ENCODE data around the gene IFIT1.

The IFIT1 gene

DNA sequence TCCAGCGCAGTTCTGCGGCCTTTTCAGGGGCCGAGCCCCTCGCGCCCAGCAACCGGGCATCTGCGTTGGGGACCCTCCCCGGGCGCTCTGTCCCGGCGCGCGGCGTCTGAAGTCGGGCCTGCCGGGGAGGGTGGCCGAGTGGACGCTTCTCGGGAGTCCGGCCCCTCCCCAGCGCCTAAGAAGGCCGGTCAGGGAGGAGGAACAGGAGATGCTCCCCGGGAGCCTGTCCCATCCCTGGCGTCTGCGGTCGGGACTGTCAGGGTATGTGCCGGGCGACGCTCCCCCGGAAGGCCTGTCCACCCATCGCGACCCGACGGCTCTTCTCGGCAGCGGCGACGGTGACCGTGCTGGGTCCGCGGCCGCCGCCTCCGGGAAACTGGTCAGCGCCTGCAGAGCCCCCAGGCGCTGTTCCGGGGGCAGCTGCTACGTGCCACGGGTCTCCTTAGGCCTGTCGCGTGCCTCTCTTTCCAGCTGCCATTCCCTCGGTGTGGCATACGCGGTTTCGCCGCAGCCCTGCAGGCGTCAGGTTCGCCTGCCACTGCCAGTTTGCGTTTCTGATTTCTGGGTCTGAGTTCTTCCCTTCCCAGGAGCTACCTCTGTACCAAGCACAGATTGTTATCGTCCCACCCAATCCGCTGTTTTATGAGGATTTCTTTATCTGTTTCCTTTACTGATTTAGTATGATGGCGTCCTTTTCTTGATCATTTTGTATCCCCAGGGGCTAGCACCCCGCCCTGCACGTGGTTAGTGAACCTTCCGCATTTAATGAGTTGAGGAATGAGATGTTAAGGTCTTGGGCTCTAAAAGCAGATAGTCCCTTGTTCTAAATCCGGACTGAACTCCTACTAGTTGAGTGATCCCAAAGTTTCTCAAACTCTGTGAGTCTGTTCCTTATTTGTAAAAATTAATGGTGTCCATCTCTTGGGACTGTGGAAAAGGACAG, 22.7 kb downstream of the IFIT1 start:
- Histone ChIP-seq H3K27ac (ENCODE audit: low read depth, low read length, poor library complexity, severe bottlenecking) (no peak overlapping the region), H3K9me2 (ENCODE audit: low read depth, low read length) (no peaks in the 10 kb centered on the region), H3K79me2 (ENCODE audit: insufficient read depth, low read length) (no peaks in the 10 kb centered on the region)

GRCh38 chr10:89416465-89416864, 24.0 kb downstream of the IFIT1 start:
- H4K20me1 ChIP-seq (ENCODE audit: insufficient read depth, low read length), result no peaks in the 10 kb centered on the region
- H3K27ac ChIP-seq (ENCODE audit: low read depth, low read length, poor library complexity, severe bottlenecking), result no peak overlapping the region
- no peak for TF ChIP-seq CTCF (IDR thresholded peaks at IDR 0.05; ENCODE audit: low read length)
- TF ChIP-seq EZH2 (IDR thresholded peaks at IDR 0.05; ENCODE audit: borderline replicate concordance, low read length), result no peak
- H3K9me2 ChIP-seq (ENCODE audit: low read depth, low read length), result no peaks in the 10 kb centered on the region
- no peaks in the 10 kb centered on the region for H3K79me2 ChIP-seq (ENCODE audit: insufficient read depth, low read length)
- no peaks in the 10 kb centered on the region for H3F3A ChIP-seq (ENCODE audit: insufficient read depth, low read length)
- no peaks in the 10 kb centered on the region for H3K36me3 ChIP-seq (ENCODE audit: insufficient read depth, low read length)
- no peak overlapping the region for H3K4me3 ChIP-seq (ENCODE audit: low read depth, low read length, poor library complexity, severe bottlenecking)
- no peak overlapping the region for H3K9ac ChIP-seq (ENCODE audit: low read length)
- H3K4me1 ChIP-seq (ENCODE audit: insufficient read depth, low read length, severe bottlenecking), result peaks cover 5% of the 10 kb centered on the region
- H3K4me2 ChIP-seq (ENCODE audit: low read length), result no peak overlapping the region
- no peaks in the 10 kb centered on the region for H3K9me3 ChIP-seq (ENCODE audit: low read length)
- H3K27me3 ChIP-seq (ENCODE audit: insufficient read depth, low read length), result no peaks in the 10 kb centered on the region
- H2AFZ ChIP-seq (ENCODE audit: low read length), result no peak overlapping the region

More for the DNA sequence above, 22.7 kb downstream of the IFIT1 start:
- H4K20me1 ChIP-seq (ENCODE audit: insufficient read depth, low read length), result no peaks in the 10 kb centered on the region
- no peaks in the 10 kb centered on the region for H3F3A ChIP-seq (ENCODE audit: insufficient read depth, low read length)
- no peaks in the 10 kb centered on the region for H3K9me3 ChIP-seq (ENCODE audit: low read length)
- peak overlapping the region; percentile 64 for H3K9ac ChIP-seq (ENCODE audit: low read length)
- H3K4me3 ChIP-seq (ENCODE audit: low read depth, low read length, poor library complexity, severe bottlenecking), result peak overlapping the region; percentile 64
- H3K4me2 ChIP-seq (ENCODE audit: low read length), result peak overlapping the region; percentile 84
- TF ChIP-seq CTCF (IDR thresholded peaks at IDR 0.05; ENCODE audit: low read length), result no peak
- no peak for TF ChIP-seq EZH2 (IDR thresholded peaks at IDR 0.05; ENCODE audit: borderline replicate concordance, low read length)
- H3K27me3 ChIP-seq (ENCODE audit: insufficient read depth, low read length), result no peaks in the 10 kb centered on the region
- no peak overlapping the region for H2AFZ ChIP-seq (ENCODE audit: low read length)
- H3K36me3 ChIP-seq (ENCODE audit: insufficient read depth, low read length), result no peaks in the 10 kb centered on the region
- peaks cover 5% of the 10 kb centered on the region for H3K4me1 ChIP-seq (ENCODE audit: insufficient read depth, low read length, severe bottlenecking)

- Histone ChIP-seq H3K9me3 (ENCODE audit: low read length) (no peaks in the 10 kb centered on the region), H3F3A (ENCODE audit: insufficient read depth, low read length) (no peaks in the 10 kb centered on the region), H3K36me3 (ENCODE audit: insufficient read depth, low read length) (no peaks in the 10 kb centered on the region), H3K79me2 (ENCODE audit: insufficient read depth, low read length) (no peaks in the 10 kb centered on the region), H3K9me2 (ENCODE audit: low read depth, low read length) (no peaks in the 10 kb centered on the region), H3K4me1 (ENCODE audit: insufficient read depth, low read length, severe bottlenecking) (no peaks in the 10 kb centered on the region), H3K27ac (ENCODE audit: low read depth, low read length, poor library complexity, severe bottlenecking) (no peak overlapping the region), H3K27me3 (ENCODE audit: insufficient read depth, low read length) (no peaks in the 10 kb centered on the region), H3K9ac (ENCODE audit: low read length) (no peak overlapping the region), H3K4me3 (ENCODE audit: low read depth, low read length, poor library complexity, severe bottlenecking) (no peak overlapping the region), H3K4me2 (ENCODE audit: low read length) (no peak overlapping the region), H2AFZ (ENCODE audit: low read length) (no peak overlapping the region), H4K20me1 (ENCODE audit: insufficient read depth, low read length) (no peaks in the 10 kb centered on the region)
- TF ChIP-seq CTCF (IDR thresholded peaks at IDR 0.05; ENCODE audit: low read length), result peak; percentile 13; the same call in 1 of the 2 replicates
- TF ChIP-seq EZH2 (IDR thresholded peaks at IDR 0.05; ENCODE audit: borderline replicate concordance, low read length), result no peak
Measured at GRCh38 chr10:89419548-89419947, 27.1 kb downstream of the IFIT1 start.
